ENCODE measurements around the gene SPRR2B.
"Not testable (repeated sequence)": the region's sequence is repeated elsewhere in the genome, so short reads cannot be mapped to it uniquely, and the experiment has no call there.

SPRR2B gene

GRCh38 chr1:153071511-153071910, at the start of gene SPRR2B:
Gene SPRR2B, minus strand, starts transcription at chr1:153071611. Its CDS starts 772 bp downstream, at chr1:153070839.
- DNase-seq (ENCODE audit: low read depth in 1 of 2, low spot score in 1 of 2) = no peak

GRCh38 chr1:153120945-153121344, 49.5 kb upstream of the SPRR2B start:
- no peak for DNase-seq (ENCODE audit: low read depth in 1 of 2, low spot score in 1 of 2)

GRCh38 chr1:153119491-153119971, 48.1 kb upstream of the SPRR2B start:
- no peak for DNase-seq (ENCODE audit: low read depth in 1 of 2, low spot score in 1 of 2)

GRCh38 chr1:153115264-153115663, 43.9 kb upstream of the SPRR2B start:
- not testable (repeated sequence) for DNase-seq (ENCODE audit: low read depth in 1 of 2, low spot score in 1 of 2)

- DNase-seq (ENCODE audit: low read depth in 1 of 2, low spot score in 1 of 2) = no peak
Measured at GRCh38 chr1:153113416-153113815, 42.0 kb upstream of the SPRR2B start, which contains the start of gene SPRR2F. Gene SPRR2F, minus strand, starts transcription at chr1:153113516. Its CDS starts 783 bp downstream, at chr1:153112733.

- DNase-seq (ENCODE audit: low read depth in 1 of 2, low spot score in 1 of 2) = not testable (repeated sequence)
Measured at GRCh38 chr1:153112454-153112853, 41.0 kb upstream of the SPRR2B start.

GRCh38 chr1:153100245-153100644, 28.8 kb upstream of the SPRR2B start:
- no peak for DNase-seq (ENCODE audit: low read depth in 1 of 2, low spot score in 1 of 2)

GRCh38 chr1:153099461-153100045, 28.1 kb upstream of the SPRR2B start:
- DNase-seq (ENCODE audit: low read depth in 1 of 2, low spot score in 1 of 2) = no peak

- no peak for DNase-seq (ENCODE audit: low read depth in 1 of 2, low spot score in 1 of 2)
Measured at GRCh38 chr1:153095764-153096163, 24.4 kb upstream of the SPRR2B start.

- DNase-seq (ENCODE audit: low read depth in 1 of 2, low spot score in 1 of 2) = no peak
Measured at GRCh38 chr1:153094426-153094825, 23.0 kb upstream of the SPRR2B start, which contains the start of gene SPRR2E. Gene SPRR2E, minus strand, starts transcription at chr1:153094526. Its CDS starts 775 bp downstream, at chr1:153093751.

GRCh38 chr1:153087652-153088051, 16.2 kb upstream of the SPRR2B start:
- no peak for DNase-seq (ENCODE audit: low read depth in 1 of 2, low spot score in 1 of 2)

- DNase-seq (ENCODE audit: low read depth in 1 of 2, low spot score in 1 of 2) = no peak
Measured at GRCh38 chr1:153081736-153082135, 10.3 kb upstream of the SPRR2B start.

- DNase-seq (ENCODE audit: low read depth in 1 of 2, low spot score in 1 of 2) = no peak
Measured at GRCh38 chr1:153072806-153073726, 1.7 kb upstream of the SPRR2B start.

- DNase-seq (ENCODE audit: low read depth in 1 of 2, low spot score in 1 of 2) = no peak
Measured at GRCh38 chr1:153070243-153070642, 1.2 kb downstream of the SPRR2B start.

- DNase-seq (ENCODE audit: low read depth in 1 of 2, low spot score in 1 of 2) = no peak
Measured at GRCh38 chr1:153058826-153059784, 12.3 kb downstream of the SPRR2B start.

GRCh38 chr1:153058154-153058553, 13.3 kb downstream of the SPRR2B start:
- no peak for DNase-seq (ENCODE audit: low read depth in 1 of 2, low spot score in 1 of 2)

- no peak for DNase-seq (ENCODE audit: low read depth in 1 of 2, low spot score in 1 of 2)
Measured at GRCh38 chr1:153057375-153057774, 14.0 kb downstream of the SPRR2B start, which contains the start of gene SPRR2A. Gene SPRR2A, minus strand, starts transcription at chr1:153057512. Its CDS starts 777 bp downstream, at chr1:153056735.

GRCh38 chr1:153056111-153056510, 15.3 kb downstream of the SPRR2B start:
- DNase-seq (ENCODE audit: low read depth in 1 of 2, low spot score in 1 of 2) = not testable (repeated sequence)

GRCh38 chr1:153049211-153049610, 22.2 kb downstream of the SPRR2B start:
- no peak for DNase-seq (ENCODE audit: low read depth in 1 of 2, low spot score in 1 of 2)

GRCh38 chr1:153040950-153041631, 30.3 kb downstream of the SPRR2B start, which contains the start of gene SPRR2D:
Gene SPRR2D, minus strand, starts transcription at chr1:153041120. Its CDS starts 774 bp downstream, at chr1:153040346.
- DNase-seq (ENCODE audit: low read depth in 1 of 2, low spot score in 1 of 2) = no peak
